ENCODE results near the gene ZBTB34.

Gene ZBTB34

DNA sequence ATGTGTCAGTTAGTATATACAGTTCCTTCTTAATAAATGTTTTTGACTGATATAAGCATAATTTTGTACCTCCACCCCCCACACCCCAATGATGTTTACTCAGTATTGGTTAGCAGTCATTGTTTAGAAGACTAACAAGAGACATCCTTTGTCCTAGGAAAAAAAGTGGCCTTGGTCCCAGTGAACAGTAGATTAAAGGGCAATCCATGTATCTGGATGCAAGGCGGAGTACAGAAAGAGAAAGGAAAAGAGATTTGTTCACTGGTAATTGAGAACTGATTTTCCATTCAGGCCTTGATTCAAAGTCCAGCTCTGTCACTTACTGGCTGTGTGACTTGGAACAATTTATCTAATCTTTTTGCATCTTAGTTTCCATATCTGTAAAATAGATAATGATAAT lies 58.8 kb downstream of the ZBTB34 start:
- no peak for DNase-seq (ENCODE audit: low read depth)

DNA sequence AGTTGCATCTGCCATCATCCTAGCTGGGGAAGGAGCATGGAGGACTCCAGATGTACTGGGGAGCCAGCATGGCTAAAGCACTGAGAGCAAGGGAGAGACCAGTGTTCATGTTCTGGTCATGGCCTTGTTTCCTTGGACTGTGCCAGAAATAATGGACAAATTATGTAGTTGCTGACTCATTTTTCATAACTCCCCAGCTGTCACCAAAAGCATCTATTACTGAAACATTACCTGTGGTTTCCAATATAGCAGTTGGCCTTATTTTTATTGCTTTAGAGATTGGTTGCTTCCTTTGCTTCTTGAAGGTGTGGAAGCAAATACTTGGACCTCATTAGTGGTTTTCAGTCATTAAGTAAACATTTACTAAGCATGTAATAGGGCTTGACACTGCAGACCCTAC lies 65.4 kb downstream of the ZBTB34 start:
- no peak for DNase-seq (ENCODE audit: low read depth)

DNA sequence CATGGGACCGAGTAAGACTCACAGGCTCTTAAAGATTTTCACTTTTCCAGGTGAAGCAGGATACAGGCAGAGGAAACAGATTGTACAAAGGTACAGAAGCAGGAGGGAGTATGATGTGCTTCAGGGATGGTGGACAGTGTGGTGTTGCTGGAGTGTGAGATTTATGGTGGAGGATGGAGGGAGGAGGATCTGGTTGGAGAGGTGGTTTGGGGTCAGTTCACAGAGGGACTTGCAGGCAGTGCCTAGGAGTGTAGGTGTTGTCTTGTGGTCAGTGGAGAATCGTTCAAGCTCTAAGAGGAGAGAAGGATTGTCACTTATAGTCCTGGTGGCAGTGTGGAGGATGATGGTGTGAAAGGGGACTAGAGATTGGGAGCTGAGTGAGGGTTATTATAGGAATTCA lies 65.9 kb downstream of the ZBTB34 start:
- DNase-seq (ENCODE audit: low read depth), result no peak

DNA sequence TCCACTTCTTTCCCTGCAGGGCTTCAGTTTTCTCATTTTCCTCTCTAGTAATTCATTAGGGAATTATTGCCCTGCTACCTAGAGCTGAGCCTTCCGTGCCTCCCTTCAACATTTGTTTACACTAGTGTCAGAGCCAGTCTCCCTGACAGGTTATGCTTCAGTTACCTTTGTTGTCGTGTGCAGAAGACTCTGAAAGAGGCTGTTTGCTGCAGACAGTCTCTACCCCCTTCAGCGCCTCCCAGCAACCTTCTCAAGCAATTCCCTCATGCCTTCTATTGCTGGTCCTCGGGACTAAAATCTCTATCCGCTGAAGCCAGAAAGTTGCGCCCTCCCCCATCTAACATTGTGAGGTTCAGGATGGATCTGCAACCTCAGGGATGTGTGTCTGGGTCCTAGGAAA lies 67.0 kb downstream of the ZBTB34 start:
- no peak for DNase-seq (ENCODE audit: low read depth)

DNA sequence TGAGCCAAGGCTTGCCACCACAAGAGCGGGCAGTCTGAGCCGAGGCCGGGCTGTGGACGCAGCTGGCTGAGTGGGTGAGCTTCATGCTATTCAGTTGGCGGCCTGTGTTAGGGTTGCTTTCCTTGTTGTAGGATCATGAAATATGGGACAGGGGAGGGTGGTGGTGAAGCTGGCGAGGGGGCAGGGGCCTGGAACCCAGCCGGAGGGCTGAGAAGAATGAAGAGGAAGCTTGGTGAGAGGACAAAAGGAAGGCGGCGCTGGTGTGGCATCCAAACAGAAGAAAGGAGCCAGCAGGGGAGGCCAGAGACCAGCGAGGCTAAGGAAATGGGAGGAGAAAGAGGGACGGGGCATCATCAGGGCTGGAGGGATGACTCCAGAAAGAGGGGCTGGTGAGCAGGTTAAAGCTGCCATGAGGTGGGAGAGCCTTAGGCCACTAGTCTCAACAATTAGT lies 72.5 kb downstream of the ZBTB34 start:
- DNase-seq (ENCODE audit: low read depth), result no peak

DNA sequence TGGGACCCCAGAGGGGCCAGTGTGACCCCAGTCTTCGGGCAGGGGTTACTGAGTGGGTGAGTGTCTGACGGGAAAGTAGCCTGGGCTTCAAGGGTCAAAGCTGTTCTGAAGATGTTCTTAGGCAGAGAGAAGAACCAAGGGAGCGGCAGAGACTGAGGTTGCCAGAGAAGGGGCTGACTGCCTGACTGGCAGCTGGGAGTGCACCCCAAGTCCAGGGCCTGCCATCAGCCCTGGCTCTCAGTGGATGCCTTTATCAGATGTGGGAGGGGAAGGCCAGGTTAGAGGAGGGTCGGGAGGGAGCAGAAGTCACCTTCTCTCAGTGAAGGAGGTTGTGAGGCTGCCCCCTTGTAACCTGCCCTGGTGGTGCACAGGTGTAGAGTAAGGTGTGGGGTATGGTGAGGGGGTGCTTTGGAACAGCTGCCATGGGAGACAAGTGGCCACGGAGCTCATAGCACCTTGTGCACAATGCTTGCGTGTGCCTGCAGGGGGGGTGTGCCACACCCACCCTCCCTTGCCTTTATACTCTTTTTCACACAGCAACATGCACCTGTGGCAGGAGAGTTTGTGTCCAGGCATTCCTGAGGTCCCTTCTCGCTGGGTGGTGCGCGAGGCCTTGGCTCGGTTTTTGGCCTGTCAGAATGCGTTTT lies 73.0 kb downstream of the ZBTB34 start:
- DNase-seq (ENCODE audit: low read depth), result no peak

DNA sequence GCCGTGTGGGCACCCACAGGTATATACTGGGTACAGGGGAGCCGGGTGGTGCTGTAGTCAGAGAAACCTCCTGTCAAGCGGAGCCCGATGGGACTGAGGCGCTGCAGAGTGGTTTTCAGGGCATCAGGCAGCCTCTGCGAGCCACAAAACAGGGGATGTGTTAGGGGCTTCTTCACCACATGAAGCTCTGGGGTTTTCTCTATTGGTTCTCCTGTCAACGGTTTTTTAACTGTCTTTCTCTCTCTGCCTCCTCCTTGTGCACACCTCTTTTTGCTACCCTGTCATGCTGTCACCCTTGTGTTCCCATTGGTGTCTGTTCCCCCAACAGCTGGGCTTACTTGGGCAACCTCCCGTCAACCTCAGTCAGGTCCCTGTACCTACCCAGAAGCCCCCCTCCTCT lies 74.0 kb downstream of the ZBTB34 start:
- no peak for DNase-seq (ENCODE audit: low read depth)
